ENCODE data around the gene ARHGAP18.

ARHGAP18 gene

GRCh38 chr6:129665555-129665954, 44.4 kb downstream of the ARHGAP18 start:
- DNase-seq, result no peak

- DNase-seq, result no peak
Observed at GRCh38 chr6:129663531-129663930, 46.4 kb downstream of the ARHGAP18 start.

GRCh38 chr6:129662980-129663431, 47.0 kb downstream of the ARHGAP18 start:
- no peak for DNase-seq

GRCh38 chr6:129662406-129662766, 47.6 kb downstream of the ARHGAP18 start:
- no peak for DNase-seq

- DNase-seq, result no peak
Observed at GRCh38 chr6:129661536-129662405, 48.2 kb downstream of the ARHGAP18 start.

GRCh38 chr6:129660346-129660676, 49.7 kb downstream of the ARHGAP18 start:
- DNase-seq, result no peak

GRCh38 chr6:129659590-129660345, 50.2 kb downstream of the ARHGAP18 start:
- no peak for DNase-seq

- no peak for DNase-seq
Observed at GRCh38 chr6:129659167-129659566, 50.8 kb downstream of the ARHGAP18 start.

GRCh38 chr6:129657483-129657882, 52.5 kb downstream of the ARHGAP18 start:
- no peak for DNase-seq

- no peak for DNase-seq
Observed at GRCh38 chr6:129655334-129655733, 54.6 kb downstream of the ARHGAP18 start.

GRCh38 chr6:129653746-129654145, 56.2 kb downstream of the ARHGAP18 start:
- DNase-seq, result no peak

GRCh38 chr6:129653229-129653628, 56.7 kb downstream of the ARHGAP18 start:
- DNase-seq, result no peak

- DNase-seq, result no peak
Observed at GRCh38 chr6:129651291-129651691, 58.7 kb downstream of the ARHGAP18 start.

GRCh38 chr6:129648819-129649491, 61.0 kb downstream of the ARHGAP18 start:
- no peak for DNase-seq

GRCh38 chr6:129647044-129647443, 62.9 kb downstream of the ARHGAP18 start:
- no peak for DNase-seq

GRCh38 chr6:129646642-129647041, 63.3 kb downstream of the ARHGAP18 start:
- DNase-seq, result no peak

- no peak for DNase-seq
Observed at GRCh38 chr6:129645830-129646579, 64.0 kb downstream of the ARHGAP18 start.

GRCh38 chr6:129645106-129645829, 64.7 kb downstream of the ARHGAP18 start:
- DNase-seq, result no peak

- DNase-seq, result no peak
Observed at GRCh38 chr6:129644567-129645015, 65.4 kb downstream of the ARHGAP18 start.

GRCh38 chr6:129643968-129644367, 66.0 kb downstream of the ARHGAP18 start:
- no peak for DNase-seq

GRCh38 chr6:129643176-129643575, 66.8 kb downstream of the ARHGAP18 start:
- DNase-seq, result no peak

- no peak for DNase-seq
Observed at GRCh38 chr6:129642322-129642721, 67.7 kb downstream of the ARHGAP18 start.

Data from NCI-H1436 treated with DMSO at 0.1 percent for 48 hours (cell line).